B cell (primary cell): ENCODE data around the gene CAPN10. TPM values are rescaled to one million over a fixed set of nuclear protein-coding genes. Genes with fewer than 3 reads are reported as not detected.

Source experiments
- ATAC-seq: fragments of 200-7000 bp; cut with Tn5 transposase; one replicate; pipeline ENCODE4 v1.10.0; 2021; ENCODE audit warnings: low read depth, mild to moderate bottlenecking, moderate number of reproducible peaks, moderate library complexity
- CTCF ChIA-PET: fragments of 350-600 bp; sonication (Branson Sonifier 250); formaldehyde crosslinking; loops from one replicate; lab custom pipeline; 2021; ENCODE audit warnings: antibody characterized with exemption, inconsistent platforms; lab: Charles Lee
- POLR2A ChIA-PET: fragments of 350-600 bp; sonication (Branson Sonifier 250); formaldehyde crosslinking; loops from one replicate; lab custom pipeline; 2021; ENCODE audit warnings: antibody characterized with exemption; lab: Charles Lee
- DNase-seq: peaks from one replicate; pipeline ENCODE4 v3.0.0; 2013
- H2AFZ ChIP-seq: 2 replicates; pipeline ENCODE4 v1.6.1; 2012; ENCODE audit warnings: mild to moderate bottlenecking, low read depth, low read length; ENCODE audit not compliant: insufficient read depth, poor library complexity, severe bottlenecking
- H3K27ac ChIP-seq, 2 donors: 1 replicate in 1 of 2; 2 replicates in 1 of 2; pipeline ENCODE4 v1.5.1; 2012 to 2013; ENCODE audit warnings: low read length in 2 of 2, mild to moderate bottlenecking in 2 of 2, moderate library complexity in 1 of 2
- H3K27me3 ChIP-seq, 4 experiments: fragments of 200-600 bp in 1 of 4; sonication (generic) in 1 of 4; replicated peaks in 1 of 4; 1 replicate in 2 of 4; 2 replicates in 2 of 4; pipeline versions ENCODE4 v1.6.1 to v1.7.0; 2013 to 2016; ENCODE audit warnings: low read length in 3 of 4, mild to moderate bottlenecking in 2 of 4, mixed read lengths in 1 of 4, moderate library complexity in 1 of 4; ENCODE audit not compliant: insufficient read depth in 4 of 4, control insufficient read depth in 3 of 4; ENCODE audit errors: control extremely low read depth in 1 of 4
- H3K36me3 ChIP-seq, 2 experiments: replicated peaks in 1 of 2; 1 replicate in 1 of 2; 2 replicates in 1 of 2; pipeline versions ENCODE4 v1.6.1 to v1.7.1; 2013; ENCODE audit warnings: low read length in 1 of 2; ENCODE audit not compliant: insufficient read depth in 2 of 2, control insufficient read depth in 1 of 2; ENCODE audit errors: control extremely low read depth in 1 of 2, extremely low read depth in 1 of 2
- H3K4me1 ChIP-seq, 2 donors: fragments of 200-600 bp in 1 of 2; sonication (generic) in 1 of 2; 1 replicate in 1 of 2; 2 replicates in 1 of 2; pipeline versions ENCODE4 v1.5.1 to v1.6.1; 2013 to 2017; ENCODE audit warnings: low read length in 2 of 2; ENCODE audit not compliant: control insufficient read depth in 2 of 2, insufficient read depth in 2 of 2
- H3K4me2 ChIP-seq: replicated peaks from 2 replicates; pipeline ENCODE3; 2012; ENCODE audit warnings: mild to moderate bottlenecking, low read depth, low read length; ENCODE audit not compliant: poor library complexity, severe bottlenecking
- H3K4me3 ChIP-seq, 5 experiments: fragments of 200-600 bp in 1 of 5; sonication (generic) in 1 of 5; 1 replicate in 3 of 5; 2 replicates in 2 of 5; pipeline versions ENCODE4 v1.5.1 to v1.7.0; 2011 to 2016; ENCODE audit warnings: low read length in 4 of 5, mild to moderate bottlenecking in 4 of 5, low read depth in 2 of 5, control low read depth in 1 of 5, moderate library complexity in 1 of 5; ENCODE audit not compliant: insufficient read depth in 1 of 5; ENCODE audit errors: control extremely low read depth in 1 of 5, extremely low read depth in 1 of 5
- H3K79me2 ChIP-seq: fragments of 200-600 bp; sonication (generic); one replicate; pipeline ENCODE4 v1.6.0; 2016; ENCODE audit warnings: low read length; ENCODE audit not compliant: control insufficient read depth, insufficient read depth
- H3K9ac ChIP-seq: fragments of 200-600 bp; sonication (generic); 2 replicates; pipeline ENCODE4 v1.6.1; 2017; ENCODE audit warnings: mild to moderate bottlenecking, low read length, moderate library complexity
- H3K9me3 ChIP-seq, 3 donors: one replicate each; pipeline versions ENCODE4 v1.6.1 to v1.7.1; 2013; ENCODE audit warnings: low read length in 2 of 3; ENCODE audit not compliant: control insufficient read depth in 2 of 3, insufficient read depth in 1 of 3; ENCODE audit errors: control extremely low read depth in 1 of 3
- H4K20me1 ChIP-seq: 2 replicates; pipeline ENCODE4 v1.6.0; 2012; ENCODE audit warnings: mild to moderate bottlenecking, low read length; ENCODE audit not compliant: insufficient read depth, control insufficient read depth, poor library complexity, severe bottlenecking
- H3K27ac Mint-ChIP-seq: one replicate; pipeline ENCODE4 v1.8.0; 2021; ENCODE audit warnings: mixed read lengths
- H3K27me3 Mint-ChIP-seq: one replicate; pipeline ENCODE4 v1.8.0; 2021; ENCODE audit warnings: mixed read lengths
- H3K4me1 Mint-ChIP-seq: one replicate; pipeline ENCODE4 v1.8.0; 2021; ENCODE audit warnings: mixed read lengths
- H3K4me3 Mint-ChIP-seq: one replicate; pipeline ENCODE4 v1.8.0; 2021; ENCODE audit warnings: mixed read lengths
- H3K9me3 Mint-ChIP-seq: one replicate; pipeline ENCODE4 v1.8.0; 2022; ENCODE audit warnings: mixed read lengths; ENCODE audit not compliant: insufficient read depth
- EZH2 ChIP-seq: IDR thresholded peaks from 2 replicates; pipeline ENCODE4 v1.6.1; 2012; ENCODE audit warnings: borderline replicate concordance, low read depth, mild to moderate bottlenecking, moderate library complexity, low read length; ENCODE audit not compliant: insufficient read depth, poor library complexity, severe bottlenecking
- WGBS: methylation state at CpG from one replicate; pipeline ENCODE4 v1.1.5; 2013; ENCODE audit warnings: missing lambda C conversion rate; ENCODE audit not compliant: insufficient coverage; 5-methylcytosine and 5-hydroxymethylcytosine counted together
- intact Hi-C: fragments of 100-400 bp; cut with micrococcal nuclease; formaldehyde crosslinking; loops from one replicate; pipeline ENCODE4 v1.10.0; 2022
- polyA plus RNA-seq: library from polyadenylated mRNA; depleted of rRNA; stranded (reverse); fragments of >200 nt; gene quantifications from 2 replicates; pipeline ENCODE4 v1.2.3, GENCODE V29; 2012
- total RNA-seq, 2 donors: library from RNA; stranded (reverse); fragments of 120-200 nt in 1 of 2; gene quantifications; 1 replicate in 1 of 2; 2 replicates in 1 of 2; pipeline versions ENCODE4 v1.2.3 to v1.2.4, GENCODE V29; 2013 to 2022
- TF ChIP-seq, protein P1 (sequence below): fragments of 200-600 bp; IDR thresholded peaks from one replicate; pipeline ENCODE4 v1.8.0; 2022; ENCODE audit warnings: antibody characterized with exemption, mild to moderate bottlenecking

CAPN10 gene
- total and polyA plus RNA-seq, 2 donors (not counting 1 experiment from before 2014, with no cell fraction given) = 73.4 to 92.1 TPM

DNA sequence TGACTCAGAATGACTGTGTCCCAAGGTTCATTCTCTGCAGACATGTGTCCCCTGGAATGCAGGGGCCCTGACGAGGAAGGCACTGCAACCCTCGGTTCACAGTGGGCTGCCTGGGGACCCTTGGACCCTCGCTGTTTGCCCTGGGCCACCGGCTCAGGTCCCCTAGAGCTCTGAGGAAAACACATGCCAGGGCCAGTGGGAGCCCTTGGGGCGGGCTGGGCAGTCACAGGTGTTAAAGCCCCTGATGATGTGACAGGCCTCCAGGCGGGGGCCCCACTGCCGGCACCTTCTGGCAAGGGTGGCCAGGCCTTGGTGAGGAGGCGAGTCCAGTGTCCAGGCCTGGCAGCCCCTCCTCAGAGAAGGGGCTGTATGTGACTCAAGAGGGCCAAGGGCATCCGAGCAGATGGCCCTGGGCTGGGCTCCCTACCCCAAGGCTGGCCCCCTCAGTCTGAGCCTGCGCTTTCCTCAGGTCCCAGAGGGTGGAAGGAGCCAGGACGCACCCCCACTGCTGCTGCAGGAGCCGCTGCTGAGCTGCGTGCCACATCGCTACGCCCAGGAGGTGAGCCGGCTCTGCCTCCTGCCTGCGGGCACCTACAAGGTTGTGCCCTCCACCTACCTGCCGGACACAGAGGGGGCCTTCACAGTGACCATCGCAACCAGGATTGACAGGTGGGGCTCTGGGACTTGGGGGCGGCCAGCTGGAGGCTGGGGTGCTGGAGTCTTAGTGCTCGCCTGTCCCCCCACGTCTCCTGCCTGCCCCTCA is 11.1 kb downstream of the CAPN10 start:
- peaks cover 22% of the 10 kb centered on the region for H3K79me2 ChIP-seq
- Mint-ChIP-seq H3K4me3 (no peak overlapping the region), H3K4me1 (no peaks in the 10 kb centered on the region), H3K9me3 (no peaks in the 10 kb centered on the region), H3K27me3 (no peaks in the 10 kb centered on the region), H3K27ac (no peak overlapping the region)
- no peak for ATAC-seq
- H3K36me3 ChIP-seq = peaks cover 0 to 30% of the 10 kb centered on the region in 2 experiments
- no peak overlapping the region for H3K9ac ChIP-seq
- no peaks in the 10 kb centered on the region for H3K4me1 ChIP-seq
- H3K4me3 ChIP-seq = no peak overlapping the region
- no peaks in the 10 kb centered on the region for H3K27me3 ChIP-seq
- peaks cover 38% of the 10 kb centered on the region for H4K20me1 ChIP-seq
- H2AFZ ChIP-seq = no peak overlapping the region
- no peak for TF ChIP-seq EZH2
- TF ChIP-seq, protein P1, sequence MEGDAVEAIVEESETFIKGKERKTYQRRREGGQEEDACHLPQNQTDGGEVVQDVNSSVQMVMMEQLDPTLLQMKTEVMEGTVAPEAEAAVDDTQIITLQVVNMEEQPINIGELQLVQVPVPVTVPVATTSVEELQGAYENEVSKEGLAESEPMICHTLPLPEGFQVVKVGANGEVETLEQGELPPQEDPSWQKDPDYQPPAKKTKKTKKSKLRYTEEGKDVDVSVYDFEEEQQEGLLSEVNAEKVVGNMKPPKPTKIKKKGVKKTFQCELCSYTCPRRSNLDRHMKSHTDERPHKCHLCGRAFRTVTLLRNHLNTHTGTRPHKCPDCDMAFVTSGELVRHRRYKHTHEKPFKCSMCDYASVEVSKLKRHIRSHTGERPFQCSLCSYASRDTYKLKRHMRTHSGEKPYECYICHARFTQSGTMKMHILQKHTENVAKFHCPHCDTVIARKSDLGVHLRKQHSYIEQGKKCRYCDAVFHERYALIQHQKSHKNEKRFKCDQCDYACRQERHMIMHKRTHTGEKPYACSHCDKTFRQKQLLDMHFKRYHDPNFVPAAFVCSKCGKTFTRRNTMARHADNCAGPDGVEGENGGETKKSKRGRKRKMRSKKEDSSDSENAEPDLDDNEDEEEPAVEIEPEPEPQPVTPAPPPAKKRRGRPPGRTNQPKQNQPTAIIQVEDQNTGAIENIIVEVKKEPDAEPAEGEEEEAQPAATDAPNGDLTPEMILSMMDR = no peak
- no peak overlapping the region for H3K27ac ChIP-seq
- H3K4me2 ChIP-seq = no peak overlapping the region
- no peaks in the 10 kb centered on the region for H3K9me3 ChIP-seq
- CTCF ChIA-PET = no interaction called here
- WGBS = 94% methylated on average over 20 of the region's 22 CpGs
- no peak for DNase-seq
- intact Hi-C loops = no loop called here
- POLR2A ChIA-PET = no interaction called here

DNA sequence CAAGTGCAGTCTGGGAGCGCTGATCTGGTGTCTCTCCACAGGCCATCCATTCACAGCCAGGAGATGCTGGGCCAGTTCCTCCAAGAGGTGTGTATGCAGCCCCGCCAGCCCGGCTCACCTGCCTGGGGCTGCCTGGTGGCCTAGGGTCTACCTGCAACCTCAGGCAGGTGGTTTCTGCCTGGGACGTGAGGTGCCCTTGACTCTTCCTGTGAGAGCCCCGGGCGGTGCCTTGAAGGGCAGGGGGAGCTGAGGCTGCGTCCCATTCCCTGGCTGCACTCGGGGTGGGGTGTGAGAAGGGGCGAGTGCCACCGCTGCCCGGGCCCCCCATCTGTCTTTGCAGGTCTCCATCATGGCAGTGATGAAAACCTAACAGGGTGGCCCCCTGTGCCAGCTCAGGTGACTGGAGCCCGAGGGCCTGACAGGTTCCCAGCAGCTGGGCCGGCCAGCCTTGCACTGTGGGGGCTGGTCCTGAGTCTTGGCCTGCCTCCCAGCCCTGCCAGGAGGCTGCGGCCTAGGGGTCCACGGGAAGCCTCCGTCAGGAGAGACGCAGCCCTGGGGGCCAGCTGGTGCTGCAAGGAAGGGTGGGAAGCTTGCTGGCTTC is 11.9 kb downstream of the CAPN10 start:
- Mint-ChIP-seq H3K9me3 (no peaks in the 10 kb centered on the region), H3K4me3 (no peak overlapping the region)
- intact Hi-C loops = no loop called here

More for the DNA sequence above, 11.9 kb downstream of the CAPN10 start:
- Mint-ChIP-seq H3K27ac (no peak overlapping the region), H3K27me3 (no peaks in the 10 kb centered on the region), H3K4me1 (no peaks in the 10 kb centered on the region)
- peaks cover 14% of the 10 kb centered on the region for H3K79me2 ChIP-seq
- ATAC-seq = no peak
- TF ChIP-seq, protein P1 = no peak
- no peak for TF ChIP-seq EZH2
- no peak overlapping the region for H3K27ac ChIP-seq
- no peaks in the 10 kb centered on the region for H3K27me3 ChIP-seq
- no peak overlapping the region for H3K4me3 ChIP-seq
- ChIA-PET CTCF (no interaction called here), POLR2A (no interaction called here)
- 97% methylated on average over 10 of the region's 17 CpGs for WGBS
- no peak for DNase-seq
- H3K36me3 ChIP-seq = peaks cover 0 to 29% of the 10 kb centered on the region in 2 experiments
- H3K4me2 ChIP-seq = no peak overlapping the region
- no peak overlapping the region for H3K9ac ChIP-seq
- peaks cover 30% of the 10 kb centered on the region for H4K20me1 ChIP-seq
- H2AFZ ChIP-seq = no peak overlapping the region
- no peaks in the 10 kb centered on the region for H3K4me1 ChIP-seq
- no peaks in the 10 kb centered on the region for H3K9me3 ChIP-seq
